HG03280 (cell line): ENCODE data around the gene ZNHIT3.
"Not testable (repeated sequence)": the region's sequence is repeated elsewhere in the genome, so short reads cannot be mapped to it uniquely, and the experiment has no call there.

Source experiments
- ATAC-seq: cut with Tn5 transposase; IDR thresholded peaks from one replicate; pipeline ENCODE4 v1.9.1; 2021; ENCODE audit warnings: mild to moderate bottlenecking, moderate library complexity; ENCODE audit not compliant: unreplicated experiment

The ZNHIT3 gene

DNA sequence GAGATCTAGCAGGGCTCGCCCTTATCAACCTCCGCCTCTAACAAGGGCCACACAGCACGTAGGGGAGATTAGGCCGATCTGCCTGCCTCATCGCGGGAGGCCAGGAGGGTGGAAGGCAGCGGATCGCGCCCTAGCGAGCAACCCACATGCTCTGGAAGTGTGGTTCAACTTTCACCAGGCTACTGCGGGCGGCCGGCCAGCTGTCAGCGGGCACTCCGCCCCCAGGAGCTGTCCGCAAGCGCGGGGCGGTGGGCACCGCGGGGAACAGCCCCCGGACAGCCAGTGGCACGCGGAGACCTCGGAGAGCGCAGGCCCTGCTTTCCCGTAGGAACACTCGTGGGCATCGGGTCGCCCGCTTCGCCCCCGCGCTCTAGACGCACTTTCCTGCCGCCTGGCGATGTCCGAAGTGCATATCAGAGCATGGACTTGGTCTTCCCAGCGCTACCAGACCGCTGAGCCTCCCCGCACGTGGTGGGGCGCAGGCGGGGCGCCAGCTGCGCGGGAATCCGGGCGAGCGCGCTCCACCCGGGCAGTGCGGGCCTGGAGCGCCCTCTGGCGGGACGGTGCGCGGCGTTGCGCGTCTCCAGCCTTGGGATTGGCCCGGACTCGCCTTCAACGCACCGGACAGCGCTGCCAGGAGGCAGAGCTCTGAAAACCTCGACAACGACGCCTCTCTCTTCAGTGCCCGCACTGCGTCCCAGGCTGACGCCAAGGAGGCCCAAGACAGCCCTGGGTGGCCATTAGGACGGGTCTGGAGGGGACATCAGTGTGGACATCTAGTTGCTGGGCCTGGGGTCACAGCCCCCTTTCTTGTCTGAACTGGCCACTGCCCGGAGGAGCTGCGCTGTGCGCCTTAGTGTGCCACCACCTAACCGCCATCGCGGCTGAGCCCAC, 3.6 kb upstream of the ZNHIT3 start:
- peak; percentile 40 for ATAC-seq

GRCh38 chr17:36484021-36484420, 2.5 kb upstream of the ZNHIT3 start:
- not testable (repeated sequence) for ATAC-seq

DNA sequence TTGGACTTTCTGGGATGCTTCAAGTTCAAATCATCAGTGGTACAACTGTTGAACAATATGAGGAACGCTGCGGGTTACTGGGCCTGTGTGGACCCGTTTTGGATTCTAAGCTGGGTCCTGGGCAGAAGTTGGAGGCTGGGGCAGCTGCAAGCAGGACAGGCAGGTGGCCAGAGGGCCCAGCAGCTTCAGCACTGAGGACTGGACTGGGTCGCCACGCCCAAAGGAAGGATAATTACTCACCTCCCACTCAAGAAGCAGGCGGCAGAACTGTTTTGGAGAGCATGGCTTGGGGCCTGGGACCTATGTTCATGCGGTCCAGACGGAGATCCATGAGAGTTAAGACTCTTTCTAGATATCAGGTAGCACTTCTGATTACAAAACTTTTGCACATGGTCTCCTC, 1.5 kb upstream of the ZNHIT3 start:
- no peak for ATAC-seq

DNA sequence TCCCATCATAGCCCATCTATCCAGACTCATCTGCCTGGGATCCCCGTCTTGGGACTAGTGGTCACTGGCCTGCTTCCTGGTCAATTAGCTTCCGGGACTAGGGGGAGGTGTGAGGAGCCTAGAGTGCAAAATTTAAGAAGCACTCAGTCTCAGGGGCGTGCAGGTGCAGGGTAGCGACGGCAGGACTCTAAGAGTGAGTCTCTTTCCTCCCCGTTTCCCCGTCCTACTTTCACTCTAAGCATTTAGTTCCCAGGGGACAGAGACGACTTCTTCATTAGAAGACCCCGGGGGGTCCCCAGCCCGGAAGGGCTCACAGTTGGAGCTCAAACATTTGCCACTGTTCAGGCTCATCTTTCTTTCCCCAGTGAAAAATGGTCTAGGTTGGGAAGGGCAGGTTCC, 677 bp upstream of the ZNHIT3 start:
- peak; percentile 5 for ATAC-seq

DNA sequence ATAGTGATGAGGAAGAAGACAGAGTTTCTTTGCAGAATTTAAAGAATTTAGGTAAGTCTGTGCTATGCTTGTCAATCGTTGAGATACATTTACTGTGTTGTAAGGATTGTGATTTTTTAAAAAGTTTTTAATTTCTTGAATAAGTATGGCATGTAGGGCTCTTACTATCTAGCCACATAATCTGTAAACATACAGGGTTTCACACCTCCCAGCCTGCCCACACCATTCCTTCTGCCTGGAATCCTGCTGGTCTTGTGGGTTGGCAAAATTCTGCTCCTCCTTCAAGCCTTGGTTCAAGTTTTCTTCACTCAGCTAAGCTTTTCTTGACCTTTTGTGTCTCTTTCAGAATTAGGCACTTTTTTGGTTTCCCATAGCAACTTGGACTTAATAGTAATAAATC, 7.5 kb downstream of the ZNHIT3 start:
- no peak for ATAC-seq

DNA sequence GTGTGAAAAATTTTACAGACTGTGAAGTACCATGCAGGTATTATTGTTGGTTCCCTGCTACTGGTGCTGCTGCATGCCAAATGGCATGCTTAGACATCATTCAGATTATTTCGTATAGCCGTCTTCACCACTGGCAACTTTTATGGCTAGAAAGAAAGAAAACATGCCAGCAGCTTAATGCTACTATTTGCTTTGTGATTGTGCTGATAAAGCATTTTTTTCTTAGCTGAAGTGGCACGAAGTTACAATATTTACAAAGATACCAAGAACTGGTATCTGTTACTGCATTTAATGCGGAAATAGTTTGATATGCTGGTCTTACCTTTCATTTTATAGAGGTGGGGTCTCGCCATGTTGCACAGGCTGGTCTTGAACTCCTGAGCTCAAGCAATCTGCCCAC, 8.2 kb downstream of the ZNHIT3 start:
- ATAC-seq: no peak

GRCh38 chr17:36495076-36495578, 8.6 kb downstream of the ZNHIT3 start:
- ATAC-seq: no peak

GRCh38 chr17:36496018-36496789, 9.7 kb downstream of the ZNHIT3 start:
- no peak for ATAC-seq

- no peak for ATAC-seq
These were observed 11.7 kb downstream of the ZNHIT3 start for GRCh38 chr17:36498155-36498554.

DNA sequence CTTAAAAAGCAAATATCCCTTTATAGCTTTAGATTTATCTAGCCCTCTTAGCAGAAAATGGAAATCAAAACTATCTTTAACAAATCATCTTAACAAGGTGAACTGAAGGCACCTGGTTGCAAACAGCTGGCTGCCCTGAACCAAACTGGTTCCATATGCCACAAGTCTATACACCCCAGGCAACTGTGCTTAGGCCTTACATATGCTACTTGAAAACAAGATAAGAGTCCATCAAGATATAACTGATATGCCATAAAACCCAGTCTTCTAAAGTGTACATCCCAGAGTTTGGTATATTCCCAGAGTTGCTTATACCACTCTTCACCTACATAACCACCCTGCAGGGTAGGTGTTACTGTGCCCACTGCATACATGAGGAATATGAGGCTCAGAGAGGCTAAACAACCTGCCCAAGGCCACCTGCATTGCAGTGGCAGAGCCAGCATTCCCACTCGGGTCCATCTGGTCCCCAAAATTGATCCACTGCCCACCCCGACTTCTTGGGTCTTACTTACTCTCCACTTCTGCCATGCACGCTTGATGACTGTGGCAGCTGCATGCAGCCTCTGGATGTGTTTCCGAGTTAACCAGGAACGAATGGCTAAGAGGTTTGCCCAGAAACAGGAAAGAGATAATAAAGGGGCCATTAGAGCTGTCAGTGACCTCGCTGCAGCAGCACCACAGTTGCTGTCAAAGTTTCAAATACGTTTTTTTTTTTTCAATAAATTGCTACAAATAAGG, 12.2 kb downstream of the ZNHIT3 start:
- ATAC-seq: no peak

GRCh38 chr17:36500745-36501225, 14.3 kb downstream of the ZNHIT3 start:
- no peak for ATAC-seq

DNA sequence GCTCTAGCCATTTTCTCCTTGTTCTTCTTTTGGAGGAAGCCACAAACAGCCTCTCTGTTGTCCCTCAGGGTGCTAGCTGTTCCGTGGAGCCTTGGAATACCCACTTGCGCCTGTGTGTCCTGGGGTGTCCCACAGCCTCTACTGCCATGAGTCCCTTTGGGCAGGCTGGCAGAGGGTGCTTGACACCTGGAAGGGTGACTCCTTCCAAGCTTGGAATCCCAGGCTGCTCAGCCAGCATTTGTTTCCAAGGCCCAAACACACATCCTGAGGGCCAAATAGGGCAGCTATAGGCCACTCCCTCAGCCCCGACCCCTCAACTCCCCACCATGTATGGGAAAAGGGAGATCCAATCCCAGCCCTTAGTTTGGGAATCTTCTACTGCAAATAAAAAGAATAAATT, 14.9 kb downstream of the ZNHIT3 start:
- no peak for ATAC-seq

- no peak for ATAC-seq
These were observed 15.5 kb downstream of the ZNHIT3 start for GRCh38 chr17:36501963-36502362.

DNA sequence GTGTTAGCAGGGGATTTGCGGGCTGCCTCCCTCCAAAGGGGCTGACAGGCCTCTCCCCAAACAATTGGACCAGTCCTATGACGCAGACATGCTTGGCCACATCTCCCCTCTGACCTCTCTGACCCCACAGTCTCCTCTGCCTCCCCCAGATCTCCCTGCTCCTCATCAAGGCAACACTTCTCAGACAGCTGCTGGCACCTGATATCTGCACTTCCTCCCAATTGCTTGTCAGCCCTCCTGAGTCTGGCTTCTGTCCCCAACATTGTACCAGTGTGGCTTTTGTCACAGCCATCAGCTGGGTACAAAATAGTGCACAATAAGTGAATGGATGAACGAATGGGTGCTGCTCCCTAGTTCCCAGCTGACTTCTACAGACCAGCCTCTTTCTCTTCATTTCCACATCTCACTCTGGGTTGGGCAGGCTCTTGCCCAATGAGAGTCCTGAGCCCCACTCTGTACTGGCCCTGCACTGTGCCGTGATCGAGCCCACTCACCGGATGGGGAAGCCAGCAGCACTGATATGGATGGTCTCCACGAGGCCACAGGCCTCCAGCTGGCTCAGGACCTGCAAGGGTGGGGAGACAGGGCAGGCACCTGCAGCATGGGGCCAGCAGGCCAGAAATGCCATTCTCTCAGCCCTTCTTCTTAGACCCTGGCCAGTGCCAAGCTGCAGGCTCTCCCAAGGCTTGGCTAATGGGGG, 17.1 kb downstream of the ZNHIT3 start:
- ATAC-seq: no peak

- no peak for ATAC-seq
These were observed 17.7 kb downstream of the ZNHIT3 start for GRCh38 chr17:36504156-36504545.

- ATAC-seq: no peak
These were observed 18.7 kb downstream of the ZNHIT3 start for GRCh38 chr17:36505171-36505570.

DNA sequence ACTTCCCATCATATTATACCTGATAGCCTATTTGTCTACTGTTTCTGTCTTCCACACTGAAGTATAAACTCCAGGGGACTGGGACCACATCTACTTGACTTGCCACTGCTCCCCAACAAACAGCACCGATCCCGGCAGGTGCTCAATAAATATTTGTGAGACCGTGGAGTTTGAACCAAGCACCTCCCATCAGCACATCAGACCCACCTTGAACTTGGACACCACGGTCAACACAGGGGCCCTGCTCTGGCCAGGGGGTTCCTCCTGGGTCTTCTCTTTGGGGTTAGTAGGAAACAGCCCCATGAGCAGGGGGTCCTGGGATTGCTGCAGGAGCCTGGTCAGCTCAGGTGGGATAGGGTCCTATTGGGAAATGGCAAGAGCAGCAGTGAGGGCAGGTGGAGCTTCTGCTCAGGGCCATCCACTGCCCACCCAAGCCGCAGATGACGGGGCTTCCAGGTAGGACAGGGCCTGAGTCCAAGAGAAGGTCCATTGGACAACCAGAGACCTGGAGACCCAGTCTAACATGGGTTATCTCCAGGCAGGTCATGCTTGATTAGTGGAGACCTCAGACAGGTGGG, 19.9 kb downstream of the ZNHIT3 start:
- no peak for ATAC-seq

- no peak for ATAC-seq
These were observed 20.4 kb downstream of the ZNHIT3 start for GRCh38 chr17:36506831-36507230.

DNA sequence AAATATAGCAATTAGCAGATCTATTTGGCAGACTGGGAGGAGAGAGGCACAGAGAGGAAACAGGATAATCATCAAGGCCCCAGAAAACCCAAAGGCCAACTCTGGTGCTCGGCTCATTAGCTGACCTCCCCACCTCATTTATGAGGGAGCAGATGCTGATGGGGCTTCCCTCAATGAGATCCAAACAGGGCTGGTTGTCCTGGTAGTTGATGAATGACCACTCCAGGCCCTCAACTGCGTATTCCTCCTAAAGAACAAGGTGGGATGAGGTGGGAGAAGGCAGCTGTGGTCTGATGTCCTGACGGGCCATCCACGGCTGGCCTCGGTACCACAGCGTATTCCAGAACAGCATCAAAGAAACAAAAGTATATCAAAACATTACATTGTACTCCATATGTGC, 20.8 kb downstream of the ZNHIT3 start:
- ATAC-seq: no peak

- not testable (repeated sequence) for ATAC-seq
These were observed 22.0 kb downstream of the ZNHIT3 start for GRCh38 chr17:36508439-36508838.
